ENCODE measurements around the gene IGF2R. TPM values are rescaled to one million over a fixed set of nuclear protein-coding genes. Genes with fewer than 3 reads are reported as not detected.
"Not testable (repeated sequence)": the region's sequence is repeated elsewhere in the genome, so short reads cannot be mapped to it uniquely, and the experiment has no call there.

Gene IGF2R
- total RNA-seq, result 93.1 TPM

GRCh38 chr6:159968295-159969203, at the start of gene IGF2R:
IGF2R (plus strand) TSS chr6:159969082; CDS start chr6:159969247, 165 bp downstream.
- DNase-seq, result peak; percentile 78

GRCh38 chr6:159919800-159920199, 49.1 kb upstream of the IGF2R start:
- DNase-seq, result no peak

GRCh38 chr6:159924150-159924549, 44.7 kb upstream of the IGF2R start:
- not testable (repeated sequence) for DNase-seq

- no peak for DNase-seq
These were observed 42.2 kb upstream of the IGF2R start for GRCh38 chr6:159926542-159927203.

GRCh38 chr6:159929819-159930218, 39.1 kb upstream of the IGF2R start:
- no peak for DNase-seq

GRCh38 chr6:159931112-159931511, 37.8 kb upstream of the IGF2R start:
- DNase-seq, result no peak

- no peak for DNase-seq
These were observed 37.0 kb upstream of the IGF2R start for GRCh38 chr6:159931846-159932245.

GRCh38 chr6:159933077-159933476, 35.8 kb upstream of the IGF2R start:
- DNase-seq, result no peak

- no peak for DNase-seq
These were observed 34.7 kb upstream of the IGF2R start for GRCh38 chr6:159934181-159934580.

- DNase-seq, result no peak
These were observed 33.8 kb upstream of the IGF2R start for GRCh38 chr6:159935065-159935464.

- DNase-seq, result no peak
These were observed 33.2 kb upstream of the IGF2R start for GRCh38 chr6:159935633-159936032.

GRCh38 chr6:159939591-159940016, 29.3 kb upstream of the IGF2R start:
- no peak for DNase-seq

- DNase-seq, result peak; percentile 22
These were observed 27.4 kb upstream of the IGF2R start for GRCh38 chr6:159941286-159942113.

- DNase-seq, result no peak
These were observed 25.7 kb upstream of the IGF2R start for GRCh38 chr6:159943101-159943632.

GRCh38 chr6:159943968-159944598, 24.8 kb upstream of the IGF2R start:
- DNase-seq, result no peak

- no peak for DNase-seq
These were observed 23.0 kb upstream of the IGF2R start for GRCh38 chr6:159945801-159946392.

GRCh38 chr6:159946912-159947311, 22.0 kb upstream of the IGF2R start:
- no peak for DNase-seq

- DNase-seq, result no peak
These were observed 20.7 kb upstream of the IGF2R start for GRCh38 chr6:159948199-159948598.

GRCh38 chr6:159951772-159952171, 17.1 kb upstream of the IGF2R start:
- DNase-seq, result no peak

- DNase-seq, result no peak
These were observed 16.4 kb upstream of the IGF2R start for GRCh38 chr6:159952289-159953005.
